HEK293 (cell line): ENCODE measurements around the gene IGFALS.

Source experiments
- CTCF ChIA-PET: fragments of 350-600 bp; formaldehyde crosslinking; extraction: SDS; loops from one replicate; lab custom pipeline; 2021; ENCODE audit warnings: antibody characterized with exemption; lab: Yijun Ruan, JAX
- POLR2A ChIA-PET: fragments of 300-600 bp; formaldehyde crosslinking; extraction: SDS; loops from one replicate; lab custom pipeline; 2020; ENCODE audit warnings: antibody characterized with exemption, inconsistent platforms; lab: Yijun Ruan, JAX
- H3K27ac ChIP-seq: fragments of 200-500 bp; sonication (Bioruptor generic); 2 replicates; pipeline ENCODE4 v1.5.1; 2014; ENCODE audit warnings: low read depth, low read length, control low read depth, inconsistent platforms; ENCODE audit errors: extremely low read depth
- H3K36me3 ChIP-seq, 2 experiments: fragments of 200-500 bp in 1 of 2; sonication (Bioruptor generic) in 1 of 2; 1 replicate in 1 of 2; 2 replicates in 1 of 2; pipeline ENCODE4 v1.5.1; 2014 to 2017; ENCODE audit warnings: inconsistent platforms in 2 of 2, low read length in 2 of 2; ENCODE audit not compliant: control insufficient read depth in 2 of 2, insufficient read depth in 1 of 2
- H3K4me1 ChIP-seq: fragments of 200-500 bp; sonication (Bioruptor generic); 2 replicates; pipeline ENCODE4 v1.5.1; 2014; ENCODE audit warnings: mild to moderate bottlenecking, low read length, inconsistent platforms; ENCODE audit not compliant: control insufficient read depth, insufficient read depth
- H3K4me3 ChIP-seq: 2 replicates; pipeline ENCODE4 v1.5.1; 2011; ENCODE audit warnings: low read depth, mild to moderate bottlenecking, control low read depth, low read length, moderate library complexity
- H3K9me3 ChIP-seq: fragments of 200-500 bp; sonication (Bioruptor generic); 2 replicates; pipeline ENCODE4 v1.5.1; 2014; ENCODE audit warnings: low read depth, low read length, inconsistent platforms; ENCODE audit not compliant: control insufficient read depth, insufficient read depth
- GLIS2 ChIP-seq: fragments of 450-650 bp; formaldehyde crosslinking; IDR thresholded peaks from 2 replicates; pipeline ENCODE4 v1.5.1; 2016; ENCODE audit warnings: missing biosample characterization, missing genetic modification characterization
- HIC1 ChIP-seq: fragments of 450-650 bp; formaldehyde crosslinking; IDR thresholded peaks from 2 replicates; pipeline ENCODE4 v1.5.1; 2016; ENCODE audit warnings: missing biosample characterization, missing genetic modification characterization
- KLF16 ChIP-seq: fragments of 450-650 bp; formaldehyde crosslinking; IDR thresholded peaks from 2 replicates; pipeline ENCODE4 v1.5.1; 2017; ENCODE audit warnings: missing biosample characterization, missing genetic modification characterization
- KLF8 ChIP-seq: fragments of 450-650 bp; formaldehyde crosslinking; IDR thresholded peaks from 2 replicates; pipeline ENCODE4 v1.5.1; 2016; ENCODE audit warnings: missing biosample characterization, missing genetic modification characterization
- RBAK ChIP-seq: fragments of 450-650 bp; formaldehyde crosslinking; IDR thresholded peaks from 2 replicates; pipeline ENCODE4 v1.5.1; 2016; ENCODE audit warnings: missing biosample characterization, missing genetic modification characterization
- SCRT1 ChIP-seq: fragments of 450-650 bp; formaldehyde crosslinking; IDR thresholded peaks from 2 replicates; pipeline ENCODE4 v1.5.1; 2016; ENCODE audit warnings: missing biosample characterization, missing genetic modification characterization, borderline replicate concordance
- SCRT2 ChIP-seq: fragments of 450-650 bp; formaldehyde crosslinking; IDR thresholded peaks from 2 replicates; pipeline ENCODE4 v1.5.1; 2016; ENCODE audit warnings: missing biosample characterization, missing genetic modification characterization
- SP7 ChIP-seq: fragments of 450-650 bp; formaldehyde crosslinking; IDR thresholded peaks from 2 replicates; pipeline ENCODE4 v1.5.1; 2016; ENCODE audit warnings: missing biosample characterization, missing genetic modification characterization
- ZBTB1 ChIP-seq: fragments of 450-650 bp; formaldehyde crosslinking; IDR thresholded peaks from 2 replicates; pipeline ENCODE4 v1.5.1; 2016; ENCODE audit warnings: missing biosample characterization, missing genetic modification characterization
- ZBTB21 ChIP-seq: fragments of 450-650 bp; formaldehyde crosslinking; IDR thresholded peaks from 2 replicates; pipeline ENCODE4 v1.5.1; 2017; ENCODE audit warnings: missing biosample characterization, missing genetic modification characterization
- ZNF16 ChIP-seq: fragments of 450-650 bp; formaldehyde crosslinking; IDR thresholded peaks from 2 replicates; pipeline ENCODE4 v1.5.1; 2016; ENCODE audit warnings: low read depth, missing biosample characterization, missing genetic modification characterization
- ZNF211 ChIP-seq: fragments of 450-650 bp; formaldehyde crosslinking; IDR thresholded peaks from 2 replicates; pipeline ENCODE4 v1.5.1; 2016; ENCODE audit warnings: low read depth, missing biosample characterization, missing genetic modification characterization
- ZNF335 ChIP-seq: fragments of 450-650 bp; formaldehyde crosslinking; conservative IDR thresholded peaks from 2 replicates; pipeline ENCODE4 v1.5.1; 2016; ENCODE audit warnings: missing biosample characterization, missing genetic modification characterization
- ZNF544 ChIP-seq: fragments of 450-650 bp; formaldehyde crosslinking; IDR thresholded peaks from 2 replicates; pipeline ENCODE4 v1.5.0; 2017; ENCODE audit warnings: missing biosample characterization, missing genetic modification characterization
- ZNF596 ChIP-seq: fragments of 450-650 bp; IDR thresholded peaks from 2 replicates; pipeline ENCODE4 v1.5.0; 2018; ENCODE audit warnings: missing biosample characterization, mild to moderate bottlenecking, missing genetic modification characterization, moderate library complexity
- ZNF747 ChIP-seq: fragments of 450-650 bp; formaldehyde crosslinking; IDR thresholded peaks from 2 replicates; pipeline ENCODE4 v1.5.1; 2016; ENCODE audit warnings: missing biosample characterization, missing genetic modification characterization
- ZNF837 ChIP-seq: fragments of 450-650 bp; formaldehyde crosslinking; IDR thresholded peaks from 2 replicates; pipeline ENCODE4 v1.5.1; 2016; ENCODE audit warnings: missing biosample characterization, missing genetic modification characterization
- TF ChIP-seq, protein P1 (sequence below): fragments of 450-650 bp; formaldehyde crosslinking; IDR thresholded peaks from 2 replicates; pipeline ENCODE4 v1.5.1; 2016; ENCODE audit warnings: missing biosample characterization, missing genetic modification characterization

The IGFALS gene

GRCh38 chr16:1818873-1819525 lies 25.5 kb upstream of the IGFALS start:
- Histone ChIP-seq H3K4me3 (no peak overlapping the region), H3K27ac (no peak overlapping the region), H3K36me3 (peaks cover 0 to 67% of the 10 kb centered on the region in 2 experiments; a peak in 2 of 3 replicates), H3K4me1 (no peaks in the 10 kb centered on the region), H3K9me3 (no peaks in the 10 kb centered on the region)
- ChIA-PET POLR2A (no interaction called here), CTCF (no interaction called here)
- TF ChIP-seq SCRT1: 0 out of 2 replicates have a peak, but pooled peaks have one; percentile 2
- TF ChIP-seq ZNF544 (tag by site-specific recombination): no peak
- no peak for TF ChIP-seq SP7 (tag by site-specific recombination)

GRCh38 chr16:1818204-1818872 lies 24.8 kb upstream of the IGFALS start:
- Histone ChIP-seq H3K9me3 (no peaks in the 10 kb centered on the region), H3K4me3 (no peak overlapping the region), H3K36me3 (peaks cover 0 to 73% of the 10 kb centered on the region in 2 experiments; a peak in 2 of 3 replicates), H3K27ac (no peak overlapping the region), H3K4me1 (no peaks in the 10 kb centered on the region)
- ChIA-PET POLR2A (no interaction called here), CTCF (no interaction called here)
- TF ChIP-seq ZBTB21 (tag by site-specific recombination) (no peak), ZNF16 (tag by site-specific recombination) (no peak), ZNF837 (tag by site-specific recombination) (no peak), ZNF747 (no peak), GLIS2 (tag by site-specific recombination) (0 out of 2 replicates have a peak, but pooled peaks have one; percentile 24), SCRT2 (tag by site-specific recombination) (peak; percentile 86), SCRT1 (peak; percentile 80), ZNF335 (tag by site-specific recombination) (no peak), ZBTB1 (tag by site-specific recombination) (no peak), HIC1 (tag by site-specific recombination) (no peak), KLF16 (no peak), KLF8 (tag by site-specific recombination) (no peak), RBAK (tag by site-specific recombination) (no peak)

GRCh38 chr16:1817716-1818115 lies 24.2 kb upstream of the IGFALS start:
- CTCF ChIA-PET: no interaction called here
- H3K9me3 ChIP-seq: no peaks in the 10 kb centered on the region
- H3K36me3 ChIP-seq: peaks cover 0 to 74% of the 10 kb centered on the region in 2 experiments; a peak in 2 of 3 replicates

More at GRCh38 chr16:1817716-1818115, 24.2 kb upstream of the IGFALS start:
- POLR2A ChIA-PET: no interaction called here
- Histone ChIP-seq H3K27ac (no peak overlapping the region), H3K4me3 (no peak overlapping the region), H3K4me1 (no peaks in the 10 kb centered on the region)
- TF ChIP-seq, protein P1, sequence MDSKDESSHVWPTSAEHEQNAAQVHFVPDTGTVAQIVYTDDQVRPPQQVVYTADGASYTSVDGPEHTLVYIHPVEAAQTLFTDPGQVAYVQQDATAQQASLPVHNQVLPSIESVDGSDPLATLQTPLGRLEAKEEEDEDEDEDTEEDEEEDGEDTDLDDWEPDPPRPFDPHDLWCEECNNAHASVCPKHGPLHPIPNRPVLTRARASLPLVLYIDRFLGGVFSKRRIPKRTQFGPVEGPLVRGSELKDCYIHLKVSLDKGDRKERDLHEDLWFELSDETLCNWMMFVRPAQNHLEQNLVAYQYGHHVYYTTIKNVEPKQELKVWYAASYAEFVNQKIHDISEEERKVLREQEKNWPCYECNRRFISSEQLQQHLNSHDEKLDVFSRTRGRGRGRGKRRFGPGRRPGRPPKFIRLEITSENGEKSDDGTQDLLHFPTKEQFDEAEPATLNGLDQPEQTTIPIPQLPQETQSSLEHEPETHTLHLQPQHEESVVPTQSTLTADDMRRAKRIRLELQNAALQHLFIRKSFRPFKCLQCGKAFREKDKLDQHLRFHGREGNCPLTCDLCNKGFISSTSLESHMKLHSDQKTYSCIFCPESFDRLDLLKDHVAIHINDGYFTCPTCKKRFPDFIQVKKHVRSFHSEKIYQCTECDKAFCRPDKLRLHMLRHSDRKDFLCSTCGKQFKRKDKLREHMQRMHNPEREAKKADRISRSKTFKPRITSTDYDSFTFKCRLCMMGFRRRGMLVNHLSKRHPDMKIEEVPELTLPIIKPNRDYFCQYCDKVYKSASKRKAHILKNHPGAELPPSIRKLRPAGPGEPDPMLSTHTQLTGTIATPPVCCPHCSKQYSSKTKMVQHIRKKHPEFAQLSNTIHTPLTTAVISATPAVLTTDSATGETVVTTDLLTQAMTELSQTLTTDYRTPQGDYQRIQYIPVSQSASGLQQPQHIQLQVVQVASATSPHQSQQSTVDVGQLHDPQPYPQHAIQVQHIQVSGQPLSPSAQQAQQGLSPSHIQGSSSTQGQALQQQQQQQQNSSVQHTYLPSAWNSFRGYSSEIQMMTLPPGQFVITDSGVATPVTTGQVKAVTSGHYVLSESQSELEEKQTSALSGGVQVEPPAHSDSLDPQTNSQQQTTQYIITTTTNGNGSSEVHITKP: no peak
- TF ChIP-seq ZNF596 (tag by site-specific recombination) (no peak), ZNF211 (tag by site-specific recombination) (no peak)
